HepG2 (cell line): ENCODE data around the gene SHMT1. TPM values are rescaled to one million over a fixed set of nuclear protein-coding genes. Genes with fewer than 3 reads are reported as not detected.

ENCODE experiments used
- ATAC-seq: fragments of 200-7000 bp; cut with Tn5 transposase; 3 replicates; pipeline ENCODE4 v1.9.1; 2020; ENCODE audit warnings: mild to moderate bottlenecking, moderate library complexity
- BruUV-seq: library from RNA; stranded (reverse); fragments of 400-500 nt; replicated peaks from 2 replicates; lab custom pipeline; 2021; lab: Mats Ljungman, UMichigan
- CTCF ChIA-PET: fragments of 300-600 bp; formaldehyde crosslinking; extraction: SDS; loops from one replicate; lab custom pipeline; 2021; ENCODE audit warnings: low total read pairs, inconsistent platforms, low intra/inter-chr PET ratio; lab: Yijun Ruan, JAX
- POLR2A ChIA-PET: fragments of 350-600 bp; sonication (Branson Sonifier 250); formaldehyde crosslinking; loops from one replicate; lab custom pipeline; 2020; ENCODE audit warnings: antibody characterized with exemption, inconsistent platforms; lab: Yijun Ruan, JAX
- DNase-seq: peaks from one replicate; pipeline ENCODE4 v3.0.0-alpha.2; 2015; ENCODE audit warnings: low spot score
- FAIRE-seq: peaks from 3 replicates; lab custom pipeline; 2011; peaks lifted over from hg19 to GRCh38; lab: Jason Lieb, UNC
- H2AFZ ChIP-seq: one replicate; pipeline ENCODE4 v1.6.1; 2011; ENCODE audit warnings: low read length, inconsistent platforms
- H3K27ac ChIP-seq: fragments of 300-600 bp; 3 replicates; pipeline ENCODE4 v1.8.0; 2011; ENCODE audit warnings: mixed run types, mild to moderate bottlenecking, mixed read lengths, low read length, inconsistent platforms; ENCODE audit not compliant: insufficient read depth; ENCODE audit errors: extremely low read length
- H3K27me3 ChIP-seq, 2 experiments: fragments of 200-600 bp in 1 of 2; 2 replicates in 1 of 2; 3 replicates in 1 of 2; pipeline versions ENCODE4 v1.6.0 to v1.8.0; 2011; ENCODE audit warnings: low read length in 2 of 2, mild to moderate bottlenecking in 2 of 2, moderate library complexity in 2 of 2, inconsistent platforms in 1 of 2; ENCODE audit not compliant: insufficient read depth in 2 of 2, control insufficient read depth in 1 of 2
- H3K36me3 ChIP-seq, 2 experiments: fragments of 200-600 bp in 1 of 2; replicated peaks in 1 of 2; 2 replicates in 1 of 2; 3 replicates in 1 of 2; pipeline versions ENCODE4 v1.5.1 to v1.8.0; 2011; ENCODE audit warnings: low read length in 2 of 2, inconsistent platforms in 1 of 2; ENCODE audit not compliant: insufficient read depth in 2 of 2, control insufficient read depth in 1 of 2
- H3K4me1 ChIP-seq: 2 replicates; pipeline ENCODE4 v1.5.1; 2012; ENCODE audit warnings: low read length, inconsistent platforms; ENCODE audit not compliant: insufficient read depth
- H3K4me2 ChIP-seq: 2 replicates; pipeline ENCODE4 v1.6.0; 2011; ENCODE audit warnings: low read depth, low read length, inconsistent platforms
- H3K4me3 ChIP-seq, 3 experiments: fragments of 200-600 bp in 1 of 3; sonication (generic), shearing (Covaris generic) in 1 of 3; replicated peaks in 1 of 3; 2 replicates each; pipeline ENCODE4 v1.5.1; 2011 to 2016; ENCODE audit warnings: low read length in 3 of 3, inconsistent platforms in 2 of 3, low read depth in 2 of 3, mild to moderate bottlenecking in 2 of 3, control low read depth in 1 of 3, mixed read lengths in 1 of 3; ENCODE audit not compliant: insufficient read depth in 1 of 3
- H3K79me2 ChIP-seq: one replicate; pipeline ENCODE4 v1.6.1; 2011; ENCODE audit warnings: low read length, inconsistent platforms; ENCODE audit not compliant: insufficient read depth
- H3K9ac ChIP-seq: 2 replicates; pipeline ENCODE4 v1.6.0; 2011; ENCODE audit warnings: mild to moderate bottlenecking, low read depth, low read length, inconsistent platforms; ENCODE audit not compliant: insufficient read depth
- H3K9me3 ChIP-seq: 2 replicates; pipeline ENCODE4 v1.5.1; 2012; ENCODE audit warnings: mild to moderate bottlenecking, low read length
- H4K20me1 ChIP-seq: 2 replicates; pipeline ENCODE4 v1.6.0; 2011; ENCODE audit warnings: inconsistent platforms, mild to moderate bottlenecking, low read length, moderate library complexity; ENCODE audit not compliant: insufficient read depth
- BCL6 ChIP-seq: IDR thresholded peaks from 2 replicates; pipeline ENCODE4 v1.6.1; 2016; ENCODE audit warnings: missing genetic modification reagents, missing compliant biosample characterization
- ELF4 ChIP-seq: sonication (generic); formaldehyde crosslinking; IDR thresholded peaks from 2 replicates; pipeline ENCODE4 v1.5.0; 2020; ENCODE audit warnings: missing genetic modification reagents, mild to moderate bottlenecking, moderate library complexity, borderline replicate concordance
- GTF3A ChIP-seq: sonication (generic); formaldehyde crosslinking; conservative IDR thresholded peaks from 2 replicates; pipeline ENCODE4 v1.4.0; 2020; ENCODE audit warnings: mild to moderate bottlenecking, missing genetic modification reagents
- HDAC2 ChIP-seq: sonication (generic); formaldehyde crosslinking; IDR thresholded peaks from 2 replicates; pipeline ENCODE4 v1.4.0; 2020; ENCODE audit warnings: missing genetic modification reagents
- HES4 ChIP-seq: sonication (generic); formaldehyde crosslinking; IDR thresholded peaks from 2 replicates; pipeline ENCODE4 v1.9.0; 2021; ENCODE audit warnings: mild to moderate bottlenecking, missing genetic modification reagents, borderline replicate concordance
- NFKBIZ ChIP-seq: IDR thresholded peaks from 2 replicates; pipeline ENCODE4 v1.6.1; 2018; ENCODE audit warnings: missing genetic modification reagents, missing compliant biosample characterization
- PHB2 ChIP-seq: fragments of 450-650 bp; IDR thresholded peaks from 2 replicates; pipeline ENCODE4 v1.6.1; 2018; ENCODE audit not compliant: partially characterized antibody
- PHF8 ChIP-seq: sonication (generic); formaldehyde crosslinking; IDR thresholded peaks from 2 replicates; pipeline ENCODE4 v1.5.0; 2020; ENCODE audit warnings: missing genetic modification reagents
- POLR2A ChIP-seq, 2 experiments: IDR thresholded peaks; 2 replicates each; pipeline ENCODE4 v1.6.1; 2011; ENCODE audit warnings: low read depth in 2 of 2, low read length in 2 of 2, mild to moderate bottlenecking in 1 of 2, moderate library complexity in 1 of 2; ENCODE audit not compliant: insufficient read depth in 1 of 2
- RFXAP ChIP-seq: sonication (generic); formaldehyde crosslinking; IDR thresholded peaks from 2 replicates; pipeline ENCODE4 v1.4.0; 2020; ENCODE audit warnings: missing genetic modification reagents, borderline replicate concordance
- SMAD9 ChIP-seq: sonication (generic); formaldehyde crosslinking; IDR thresholded peaks from 2 replicates; pipeline ENCODE4 v1.5.1; 2020; ENCODE audit warnings: mild to moderate bottlenecking, missing genetic modification reagents
- ZBTB39 ChIP-seq: sonication (generic); formaldehyde crosslinking; IDR thresholded peaks from 2 replicates; pipeline ENCODE4 v1.5.0; 2020; ENCODE audit warnings: missing genetic modification reagents
- ZHX1 ChIP-seq: sonication (generic); formaldehyde crosslinking; IDR thresholded peaks from 2 replicates; pipeline ENCODE4 v1.8.1; 2022; ENCODE audit warnings: low read depth, mild to moderate bottlenecking, missing genetic modification reagents
- ZMYM3 ChIP-seq: sonication (generic); formaldehyde crosslinking; IDR thresholded peaks from 2 replicates; pipeline ENCODE4 v1.5.1; 2020; ENCODE audit warnings: mild to moderate bottlenecking, missing genetic modification reagents
- ZNF20 ChIP-seq: sonication (generic); formaldehyde crosslinking; IDR thresholded peaks from 2 replicates; pipeline ENCODE4 v1.4.0; 2020; ENCODE audit warnings: mild to moderate bottlenecking, moderate library complexity, missing genetic modification reagents
- ZNF317 ChIP-seq: sonication (generic); formaldehyde crosslinking; IDR thresholded peaks from 2 replicates; pipeline ENCODE4 v1.5.0; 2020; ENCODE audit warnings: mild to moderate bottlenecking, missing genetic modification reagents
- ZNF468 ChIP-seq: sonication (generic); formaldehyde crosslinking; IDR thresholded peaks from 2 replicates; pipeline ENCODE4 v1.8.0; 2022; ENCODE audit warnings: mild to moderate bottlenecking, moderate library complexity, missing genetic modification reagents
- ZNF503 ChIP-seq: sonication (generic); formaldehyde crosslinking; IDR thresholded peaks from 2 replicates; pipeline ENCODE4 v1.4.0; 2020; ENCODE audit warnings: missing genetic modification reagents
- ZNF737 ChIP-seq: sonication (generic); formaldehyde crosslinking; IDR thresholded peaks from 2 replicates; pipeline ENCODE4 v1.5.0; 2020; ENCODE audit warnings: missing genetic modification reagents, mild to moderate bottlenecking, borderline replicate concordance
- ZNF891 ChIP-seq: sonication (generic); formaldehyde crosslinking; IDR thresholded peaks from 2 replicates; pipeline ENCODE4 v1.5.0; 2020; ENCODE audit warnings: mild to moderate bottlenecking, missing genetic modification reagents
- WGBS: methylation state at CpG from one replicate; pipeline ENCODE4 v1.1.6; 2017; ENCODE audit warnings: low lambda C conversion rate; 5-methylcytosine and 5-hydroxymethylcytosine counted together
- in situ Hi-C: cut with HindIII; loops from 2 replicates; pipeline ENCODE4 v1.10.0; 2017; ENCODE audit warnings: low pct_unique_long_range_greater_than_20kb; ENCODE audit not compliant: extremely low pct_ligation_motif_present
- intact Hi-C: fragments of 100-400 bp; cut with micrococcal nuclease; formaldehyde crosslinking; loops from one replicate; pipeline ENCODE4 v1.10.0; 2022; ENCODE audit not compliant: unreplicated experiment
- polyA plus RNA-seq, 8 experiments: library from polyadenylated mRNA; depleted of rRNA in 3 of 8; stranded (reverse) in 7 of 8; unstranded in 1 of 8; fragments of >200 nt; fragmentation: Illumina TruSeq in 4 of 8; extraction: Trizol in 4 of 8; gene quantifications; 2 replicates each; pipeline versions ENCODE4 v1.2.1 to v1.2.3, GENCODE V29; 2011 to 2016; ENCODE audit warnings: low read depth in 4 of 8, missing spikeins in 1 of 8, mixed read lengths in 1 of 8; ENCODE audit not compliant: insufficient read depth in 1 of 8
- total RNA-seq, 5 experiments: library from RNA; depleted of rRNA; stranded (reverse); fragments of >200 nt; fragmentation: Illumina TruSeq; extraction: Trizol; gene quantifications; 2 replicates each; pipeline ENCODE4 v1.2.3, GENCODE V29; 2016; ENCODE audit warnings: low read depth in 1 of 5

Gene SHMT1
- total and polyA plus RNA-seq, 2 of the 13 experiments (the other 11 are each of a cell fraction or from before 2014, with no cell fraction given) = 21.3 to 48.8 TPM

- intact Hi-C loops (no loop called here), in situ Hi-C loops (no loop called here)
- no peak overlapping the region for H3K27ac ChIP-seq
- H3K4me2 ChIP-seq = no peak overlapping the region
- DNase-seq = no peak
- no peak overlapping the region for H2AFZ ChIP-seq
- BruUV-seq = no TSS peak
- 0 out of 2 replicates have a peak, but pooled peaks cover under 1% of the 10 kb centered on the region for H3K4me1 ChIP-seq
- ATAC-seq = no peak
- no peaks in the 10 kb centered on the region; a peak in 1 of 5 replicates for H3K27me3 ChIP-seq
- H3K9ac ChIP-seq = no peak overlapping the region
- H3K4me3 ChIP-seq = no peak overlapping the region
- POLR2A ChIA-PET = no interaction called here
- 47% methylated on average over 7 of the region's 7 CpGs for WGBS
- no peak for FAIRE-seq
- no peak for TF ChIP-seq HDAC2 (CRISPR knock-in tag)
- no peak for TF ChIP-seq ELF4 (CRISPR knock-in tag)
- no peak for TF ChIP-seq ZNF891 (CRISPR knock-in tag)
- no peak for TF ChIP-seq ZNF503 (CRISPR knock-in tag)
- no peak for TF ChIP-seq RFXAP
- no peak for TF ChIP-seq PHB2
- TF ChIP-seq POLR2A (IDR thresholded peaks at IDR 0.05; ENCODE audit: insufficient read depth in 1 of 2, low read depth in 2 of 2, low read length in 2 of 2) = no peak
- TF ChIP-seq ZNF20 (CRISPR knock-in tag) = no peak
- TF ChIP-seq ZNF317 (CRISPR knock-in tag) = no peak
- no peak for TF ChIP-seq BCL6
- no peak for TF ChIP-seq NFKBIZ (CRISPR knock-in tag)
- TF ChIP-seq HES4 (CRISPR knock-in tag) = no peak
- no peak for TF ChIP-seq PHF8 (CRISPR knock-in tag)
- no peak for TF ChIP-seq GTF3A (CRISPR knock-in tag)
- no peak for TF ChIP-seq ZBTB39 (CRISPR knock-in tag)
- no peak for TF ChIP-seq SMAD9 (CRISPR knock-in tag)
- TF ChIP-seq ZMYM3 (CRISPR knock-in tag) = no peak
- TF ChIP-seq ZNF468 (CRISPR knock-in tag) = no peak
- TF ChIP-seq ZNF737 (CRISPR knock-in tag) = no peak
- no peak for TF ChIP-seq ZHX1 (CRISPR knock-in tag)
- CTCF ChIA-PET = no interaction called here
- no peaks in the 10 kb centered on the region for H3K79me2 ChIP-seq
- no peaks in the 10 kb centered on the region for H3K36me3 ChIP-seq
- H3K9me3 ChIP-seq = peaks cover 6% of the 10 kb centered on the region
- no peaks in the 10 kb centered on the region for H4K20me1 ChIP-seq
These were observed 8.1 kb upstream of the SHMT1 start for GRCh38 chr17:18371455-18371854.
